HL-60 (cell line): ENCODE measurements around the gene CACNA1E.

Experiments
- REST ChIP-seq: IDR thresholded peaks from 2 replicates; pipeline ENCODE4 v1.6.1; 2012; ENCODE audit warnings: low read depth; ENCODE audit not compliant: insufficient replicate concordance
- TF ChIP-seq, protein P1 (sequence below): IDR thresholded peaks from one replicate; pipeline ENCODE4 v1.5.1; 2011; ENCODE audit warnings: low read length, control low read depth, inconsistent platforms; ENCODE audit not compliant: insufficient read depth

GRCh38 chr1:181559142-181559541 lies 75.8 kb downstream of the CACNA1E start:
- TF ChIP-seq REST: no peak
- TF ChIP-seq, protein P1, sequence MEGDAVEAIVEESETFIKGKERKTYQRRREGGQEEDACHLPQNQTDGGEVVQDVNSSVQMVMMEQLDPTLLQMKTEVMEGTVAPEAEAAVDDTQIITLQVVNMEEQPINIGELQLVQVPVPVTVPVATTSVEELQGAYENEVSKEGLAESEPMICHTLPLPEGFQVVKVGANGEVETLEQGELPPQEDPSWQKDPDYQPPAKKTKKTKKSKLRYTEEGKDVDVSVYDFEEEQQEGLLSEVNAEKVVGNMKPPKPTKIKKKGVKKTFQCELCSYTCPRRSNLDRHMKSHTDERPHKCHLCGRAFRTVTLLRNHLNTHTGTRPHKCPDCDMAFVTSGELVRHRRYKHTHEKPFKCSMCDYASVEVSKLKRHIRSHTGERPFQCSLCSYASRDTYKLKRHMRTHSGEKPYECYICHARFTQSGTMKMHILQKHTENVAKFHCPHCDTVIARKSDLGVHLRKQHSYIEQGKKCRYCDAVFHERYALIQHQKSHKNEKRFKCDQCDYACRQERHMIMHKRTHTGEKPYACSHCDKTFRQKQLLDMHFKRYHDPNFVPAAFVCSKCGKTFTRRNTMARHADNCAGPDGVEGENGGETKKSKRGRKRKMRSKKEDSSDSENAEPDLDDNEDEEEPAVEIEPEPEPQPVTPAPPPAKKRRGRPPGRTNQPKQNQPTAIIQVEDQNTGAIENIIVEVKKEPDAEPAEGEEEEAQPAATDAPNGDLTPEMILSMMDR: no peak
